NCI-H2196 treated with DMSO at 0.1 percent for 48 hours (cell line): ENCODE measurements around the gene SORCS2.

ENCODE experiments used
- DNase-seq: peaks from one replicate; lab custom pipeline; 2025; ENCODE audit not compliant: unreplicated experiment; lab: John Stamatoyannopoulos, UW

The SORCS2 gene

GRCh38 chr4:7461230-7461629 is 268.9 kb downstream of the SORCS2 start:
- DNase-seq: no peak

- DNase-seq: peak; percentile 67
Measured at GRCh38 chr4:7462509-7462971, 270.2 kb downstream of the SORCS2 start.

- no peak for DNase-seq
Measured at GRCh38 chr4:7463566-7464258, 271.4 kb downstream of the SORCS2 start.

DNA sequence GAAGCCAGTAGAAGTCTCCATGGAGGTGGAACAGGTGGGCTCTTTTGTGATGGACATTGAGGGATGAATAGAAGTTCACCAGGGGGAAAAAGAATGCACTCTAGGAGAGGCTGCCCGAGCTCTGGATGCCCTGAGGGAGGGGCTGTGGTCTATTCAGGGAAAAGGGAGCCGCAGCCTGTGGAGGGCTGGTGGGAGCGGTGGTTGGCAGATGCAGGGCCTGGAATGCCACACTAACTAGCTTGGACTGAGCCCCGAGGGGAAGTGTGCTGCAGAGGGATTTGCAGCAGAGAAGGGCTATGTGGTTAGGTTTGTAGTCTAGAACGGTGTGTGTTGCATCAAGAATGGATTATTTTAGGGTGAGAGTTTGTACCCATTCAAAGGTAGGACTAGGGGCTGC is 271.9 kb downstream of the SORCS2 start:
- DNase-seq: no peak

DNA sequence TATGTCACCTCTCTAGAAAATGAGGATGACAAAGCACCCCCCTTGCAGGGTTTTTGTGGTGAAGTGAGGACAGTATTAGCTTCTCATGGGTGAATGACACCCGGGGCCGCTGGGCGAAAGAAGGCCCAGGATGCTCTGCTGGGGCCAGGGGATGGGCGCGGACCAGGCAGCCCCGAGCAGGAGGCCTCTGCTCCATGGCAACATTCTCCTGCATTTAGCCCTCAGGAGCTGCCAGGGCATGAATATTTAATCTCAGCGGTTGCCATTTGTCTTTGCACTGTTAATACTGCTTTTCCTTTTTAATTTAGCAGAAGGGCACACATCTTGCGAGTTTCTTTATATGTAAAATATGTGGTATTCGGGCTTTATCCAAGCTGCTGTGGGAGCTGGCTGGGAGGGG is 272.7 kb downstream of the SORCS2 start:
- DNase-seq: no peak

GRCh38 chr4:7466215-7466614 is 273.9 kb downstream of the SORCS2 start:
- no peak for DNase-seq

DNA sequence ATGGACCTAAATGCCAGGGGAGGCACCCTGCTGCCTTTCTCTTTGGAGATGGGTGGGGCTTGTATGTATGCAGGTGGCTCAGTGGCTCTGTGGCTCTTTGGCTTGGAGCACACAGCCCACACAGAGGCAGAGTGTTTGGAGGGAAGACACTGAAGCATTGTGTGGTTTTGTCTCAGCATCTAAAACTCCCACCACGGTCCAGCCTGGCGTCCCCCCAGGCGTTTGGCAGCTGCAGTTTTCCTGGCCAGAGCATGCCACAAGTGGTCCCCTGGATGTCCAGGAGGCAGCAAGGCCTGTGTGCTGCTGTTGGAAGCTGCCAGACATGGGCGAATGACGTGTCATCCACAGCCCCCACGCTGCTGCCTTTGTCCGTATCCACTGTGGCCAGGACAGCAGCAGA is 274.6 kb downstream of the SORCS2 start:
- DNase-seq: no peak

- no peak for DNase-seq
Measured at GRCh38 chr4:7467471-7467870, 275.1 kb downstream of the SORCS2 start.

GRCh38 chr4:7469023-7469422 is 276.7 kb downstream of the SORCS2 start:
- no peak for DNase-seq

- DNase-seq: no peak
Measured at GRCh38 chr4:7470111-7470510, 277.8 kb downstream of the SORCS2 start.

- DNase-seq: no peak
Measured at GRCh38 chr4:7470522-7471128, 278.3 kb downstream of the SORCS2 start.

- DNase-seq: no peak
Measured at GRCh38 chr4:7472442-7473013, 280.2 kb downstream of the SORCS2 start.

GRCh38 chr4:7473081-7473480 is 280.7 kb downstream of the SORCS2 start:
- DNase-seq: no peak

GRCh38 chr4:7474320-7474719 is 282.0 kb downstream of the SORCS2 start:
- DNase-seq: no peak

- no peak for DNase-seq
Measured at GRCh38 chr4:7475207-7475606, 282.9 kb downstream of the SORCS2 start.

- DNase-seq: no peak
Measured at GRCh38 chr4:7476820-7477219, 284.5 kb downstream of the SORCS2 start.

- DNase-seq: no peak
Measured at GRCh38 chr4:7477695-7478094, 285.4 kb downstream of the SORCS2 start.

DNA sequence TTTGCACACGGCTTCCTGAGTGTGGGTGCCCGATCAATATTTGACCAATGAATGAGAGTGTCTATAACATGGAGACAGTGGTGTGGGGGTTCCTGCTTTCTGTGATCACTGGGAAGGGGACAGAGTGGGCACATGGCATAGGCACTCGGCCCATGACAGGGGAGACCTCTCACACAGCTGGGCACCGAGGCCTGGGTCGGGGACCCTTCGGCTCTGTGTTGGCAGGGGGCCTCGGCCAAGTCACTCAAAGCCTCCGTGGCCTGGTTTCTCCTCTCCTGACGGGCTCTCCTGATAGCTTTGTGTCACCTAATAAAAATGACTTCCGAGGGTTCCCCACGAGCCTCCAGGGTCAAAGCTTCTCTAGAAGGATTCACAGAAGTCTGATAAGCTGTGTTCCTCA is 286.3 kb downstream of the SORCS2 start:
- no peak for DNase-seq

- no peak for DNase-seq
Measured at GRCh38 chr4:7480423-7480822, 288.1 kb downstream of the SORCS2 start.

- no peak for DNase-seq
Measured at GRCh38 chr4:7481227-7481626, 288.9 kb downstream of the SORCS2 start.

DNA sequence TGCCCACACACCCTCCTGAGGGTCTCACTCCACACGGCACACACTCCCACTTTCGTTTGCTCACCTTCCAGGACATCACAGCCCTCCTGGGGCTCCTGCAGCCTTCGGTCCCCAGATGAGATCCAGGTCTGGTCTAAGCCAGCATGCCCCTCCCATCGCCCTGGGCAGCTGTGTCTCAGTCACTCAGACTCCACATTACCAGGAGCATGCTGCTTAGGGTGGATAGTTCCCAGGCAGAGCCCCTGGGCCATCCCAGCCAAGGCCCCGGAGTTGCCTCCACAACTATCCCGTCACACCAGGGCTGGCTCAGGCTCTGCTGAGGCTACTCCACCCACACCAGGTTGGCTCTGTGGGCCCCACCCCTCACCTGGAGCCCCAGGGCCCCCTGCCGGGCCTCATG is 292.8 kb downstream of the SORCS2 start:
- DNase-seq: no peak

GRCh38 chr4:7486101-7486500 is 293.8 kb downstream of the SORCS2 start:
- no peak for DNase-seq

- no peak for DNase-seq
Measured at GRCh38 chr4:7487502-7487901, 295.2 kb downstream of the SORCS2 start.
